GM13976 (cell line): ENCODE results near the gene MFSD1.

Experiments
- DNase-seq: peaks from one replicate; pipeline ENCODE4 v3.0.0; 2012; ENCODE audit warnings: low spot score
- CTCF ChIP-seq: IDR thresholded peaks from 2 replicates; pipeline ENCODE4 v1.5.1; 2012; ENCODE audit warnings: borderline replicate concordance, mild to moderate bottlenecking; ENCODE audit not compliant: insufficient read depth; ENCODE audit errors: extremely low read depth, missing control alignments, control extremely low read depth
- in situ Hi-C: fragments of 300-500 bp; cut with MboI; formaldehyde crosslinking; loops from one replicate; pipeline ENCODE4 v1.12.0; 2022; ENCODE audit warnings: low sequenced_read_pairs, mixed read lengths, inconsistent platforms; ENCODE audit not compliant: unreplicated experiment

MFSD1 gene

GRCh38 chr3:158792709-158793108, 9.1 kb upstream of the MFSD1 start:
- DNase-seq: no peak
- TF ChIP-seq CTCF: no peak
- in situ Hi-C loops: loop anchor here (10.0 to 25.0 kb wide), 2 partner anchors 68 to 1180 kb away; no protein-coding TSS in a partner anchor

GRCh38 chr3:158794206-158794605, 7.6 kb upstream of the MFSD1 start:
- in situ Hi-C loops: loop anchor here (10.0 to 25.0 kb wide), 2 partner anchors 69 to 1182 kb away; no protein-coding TSS in a partner anchor
- DNase-seq: no peak
- TF ChIP-seq CTCF: no peak

GRCh38 chr3:158794936-158795518, 6.8 kb upstream of the MFSD1 start:
- in situ Hi-C loops: loop anchor here (10.0 to 25.0 kb wide), 2 partner anchors 70 to 1183 kb away; no protein-coding TSS in a partner anchor
- TF ChIP-seq CTCF: peak; percentile 20
- no peak for DNase-seq

- DNase-seq: no peak
- no peak for TF ChIP-seq CTCF
- in situ Hi-C loops: no loop called here
Observed at GRCh38 chr3:158801201-158801600, 653 bp upstream of the MFSD1 start.

GRCh38 chr3:158802409-158803268, 785 bp downstream of the MFSD1 start:
- no peak for TF ChIP-seq CTCF
- in situ Hi-C loops: no loop called here
- no peak for DNase-seq

- in situ Hi-C loops: no loop called here
- no peak for TF ChIP-seq CTCF
- no peak for DNase-seq
Observed at GRCh38 chr3:158804441-158804840, 2.6 kb downstream of the MFSD1 start.
